ENCODE data around the gene TRABD2B. TPM values are rescaled to one million over a fixed set of nuclear protein-coding genes. Genes with fewer than 3 reads are reported as not detected.

TRABD2B gene
- polyA plus RNA-seq, 1 of the 3 experiments (the other 2 are of a cell fraction): 0.03 TPM

GRCh38 chr1:48006264-48006663, 9.1 kb upstream of the TRABD2B start:
- CTCF ChIA-PET: interaction anchor here (4.6 kb wide), 1 partner anchor 55 kb away, joined by 21 read pairs; no protein-coding TSS in a partner anchor
- H3K27ac ChIP-seq (ENCODE audit: low read depth in 2 of 2, low read length in 1 of 2): no peak overlapping the region

GRCh38 chr1:48005253-48006117, 8.3 kb upstream of the TRABD2B start:
- Histone ChIP-seq H3K4me2 (no peak overlapping the region), H3K27me3 (ENCODE audit: insufficient read depth) (no peaks in the 10 kb centered on the region), H3K9ac (no peak overlapping the region), H3K79me2 (ENCODE audit: insufficient read depth) (no peaks in the 10 kb centered on the region), H3K9me3 (no peaks in the 10 kb centered on the region), H3K4me3 (ENCODE audit: low read depth in 2 of 2, low read length in 1 of 2) (no peak overlapping the region), H3K36me3 (replicated peaks in 1 of 2; ENCODE audit: control insufficient read depth in 1 of 2, insufficient read depth in 2 of 2, low read length in 1 of 2) (no peaks in the 10 kb centered on the region), H3K9me2 (no peaks in the 10 kb centered on the region), H2AFZ (ENCODE audit: low read depth) (no peak overlapping the region), H3K27ac (ENCODE audit: low read depth in 2 of 2, low read length in 1 of 2) (no peak overlapping the region), H3F3A (replicated peaks; ENCODE audit: insufficient read depth) (no peaks in the 10 kb centered on the region), H3K4me1 (ENCODE audit: control insufficient read depth in 1 of 2, insufficient read depth in 2 of 2, low read depth in 1 of 2, low read length in 1 of 2) (no peaks in the 10 kb centered on the region), H4K20me1 (ENCODE audit: insufficient read depth) (no peaks in the 10 kb centered on the region)
- ChIA-PET CTCF (interaction anchor here (4.6 kb wide), 1 partner anchor 56 kb away, joined by 21 read pairs; no protein-coding TSS in a partner anchor), POLR2A (no interaction called here)
- no peak for DNase-seq
- WGBS (ENCODE audit: low lambda C conversion rate): 78% methylated on average over 8 of the region's 8 CpGs
- TF ChIP-seq SMC3 (IDR thresholded peaks at IDR 0.05; ENCODE audit: low read depth, low read length) (no peak), USF1 (IDR thresholded peaks at IDR 0.05; ENCODE audit: borderline replicate concordance, low read depth) (no peak), GATA2 (CRISPR knock-in tag; IDR thresholded peaks at IDR 0.05) (no peak), NRF1 (IDR thresholded peaks at IDR 0.05; ENCODE audit: low read depth, low read length) (no peak), TCF12 (IDR thresholded peaks at IDR 0.05) (no peak), MXI1 (IDR thresholded peaks at IDR 0.05; ENCODE audit: low read depth, low read length) (no peak), EZH2phosphoT487 (IDR thresholded peaks at IDR 0.05; ENCODE audit: borderline replicate concordance, low read depth) (no peak), RFX5 (IDR thresholded peaks at IDR 0.05; ENCODE audit: low read length) (no peak), POLR2AphosphoS5 (IDR thresholded peaks at IDR 0.05; ENCODE audit: low read depth, low read length) (no peak)

More at GRCh38 chr1:48006264-48006663, 9.1 kb upstream of the TRABD2B start:
- Histone ChIP-seq H3K4me3 (ENCODE audit: low read depth in 2 of 2, low read length in 1 of 2) (no peak overlapping the region), H3K9me3 (no peaks in the 10 kb centered on the region), H3K79me2 (ENCODE audit: insufficient read depth) (no peaks in the 10 kb centered on the region), H3K9ac (no peak overlapping the region), H2AFZ (ENCODE audit: low read depth) (no peak overlapping the region), H4K20me1 (ENCODE audit: insufficient read depth) (no peaks in the 10 kb centered on the region), H3K27me3 (ENCODE audit: insufficient read depth) (no peaks in the 10 kb centered on the region), H3F3A (replicated peaks; ENCODE audit: insufficient read depth) (no peaks in the 10 kb centered on the region), H3K4me1 (ENCODE audit: control insufficient read depth in 1 of 2, insufficient read depth in 2 of 2, low read depth in 1 of 2, low read length in 1 of 2) (no peaks in the 10 kb centered on the region), H3K36me3 (replicated peaks in 1 of 2; ENCODE audit: control insufficient read depth in 1 of 2, insufficient read depth in 2 of 2, low read length in 1 of 2) (no peaks in the 10 kb centered on the region), H3K9me2 (no peaks in the 10 kb centered on the region), H3K4me2 (no peak overlapping the region)
- no peak for TF ChIP-seq TCF12 (IDR thresholded peaks at IDR 0.05)
- no peak for TF ChIP-seq CHD2 (IDR thresholded peaks at IDR 0.05; ENCODE audit: low read length, partially characterized antibody)
- 55% methylated on average over 1 of the region's 1 CpG for WGBS (ENCODE audit: low lambda C conversion rate)
- POLR2A ChIA-PET: no interaction called here
- no peak for DNase-seq

All from SK-N-SH (cell line).